ENCODE measurements around the gene SERAC1.

SERAC1 gene

DNA sequence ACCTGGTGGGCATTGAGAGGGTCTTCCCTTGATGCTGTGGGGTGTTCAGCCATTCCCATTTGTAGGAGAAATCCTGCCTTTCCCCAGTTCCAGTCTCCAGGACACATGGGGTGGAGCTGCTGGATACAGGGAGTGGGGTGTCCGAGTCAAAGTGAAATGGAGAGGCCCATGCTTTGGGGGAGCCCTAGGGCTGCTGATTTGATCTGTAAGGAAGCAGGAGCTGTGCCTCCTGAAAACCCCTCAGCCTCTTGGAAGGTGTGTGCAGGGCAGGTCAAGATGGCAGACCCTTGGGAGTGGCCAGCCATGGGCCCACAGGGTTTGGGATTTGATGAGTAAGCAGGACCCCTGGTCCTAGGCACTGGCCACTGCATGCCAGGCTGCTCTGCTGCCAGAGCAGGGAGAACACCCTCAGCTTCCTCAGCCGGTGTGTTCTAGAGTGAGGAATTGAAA, 82.0 kb downstream of the SERAC1 start:
- DNase-seq (ENCODE audit: low read depth, low spot score): no peak
- H3K4me3 ChIP-seq (ENCODE audit: low read length): peak overlapping the region; percentile 55

DNA sequence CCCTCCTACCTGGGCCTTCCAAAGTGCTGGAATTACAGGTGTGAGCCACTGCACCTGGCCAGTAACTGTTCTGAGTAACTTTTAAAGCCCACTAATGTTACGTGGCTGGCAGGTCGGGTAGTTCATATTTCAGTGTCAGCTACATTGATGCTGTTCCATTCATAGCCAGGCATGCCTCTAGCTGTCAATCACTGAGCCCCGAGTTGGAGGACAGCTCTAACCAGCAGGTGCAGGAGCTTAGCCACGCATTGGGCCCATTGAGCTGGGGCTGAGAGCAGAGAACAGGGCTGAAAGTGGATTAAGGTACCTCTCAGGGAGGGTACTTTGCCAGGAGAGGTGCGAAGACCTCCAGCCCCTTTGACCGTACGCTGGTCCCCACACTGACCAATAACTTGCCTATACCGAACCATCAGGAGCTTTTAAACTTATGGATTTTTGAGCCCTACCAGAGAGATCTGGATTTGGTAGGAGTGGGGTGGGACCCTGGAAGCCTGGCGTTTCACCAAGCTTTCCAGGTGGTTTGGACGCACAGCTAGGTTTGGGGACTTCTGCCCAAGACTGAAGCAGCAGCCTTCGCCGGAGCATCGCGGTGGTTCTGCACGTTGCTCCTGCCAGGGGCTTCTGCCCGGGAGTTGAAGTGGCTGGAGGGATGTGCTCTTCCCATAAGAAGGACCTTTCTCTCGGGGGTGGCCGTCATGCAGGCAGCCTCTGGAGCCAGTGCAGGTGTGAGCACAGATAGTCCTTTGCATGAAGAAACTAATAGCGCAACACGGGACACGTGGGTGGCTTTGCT, 82.6 kb downstream of the SERAC1 start:
- no peak overlapping the region for H3K4me3 ChIP-seq (ENCODE audit: low read length)
- DNase-seq (ENCODE audit: low read depth, low spot score): peak; percentile 20

DNA sequence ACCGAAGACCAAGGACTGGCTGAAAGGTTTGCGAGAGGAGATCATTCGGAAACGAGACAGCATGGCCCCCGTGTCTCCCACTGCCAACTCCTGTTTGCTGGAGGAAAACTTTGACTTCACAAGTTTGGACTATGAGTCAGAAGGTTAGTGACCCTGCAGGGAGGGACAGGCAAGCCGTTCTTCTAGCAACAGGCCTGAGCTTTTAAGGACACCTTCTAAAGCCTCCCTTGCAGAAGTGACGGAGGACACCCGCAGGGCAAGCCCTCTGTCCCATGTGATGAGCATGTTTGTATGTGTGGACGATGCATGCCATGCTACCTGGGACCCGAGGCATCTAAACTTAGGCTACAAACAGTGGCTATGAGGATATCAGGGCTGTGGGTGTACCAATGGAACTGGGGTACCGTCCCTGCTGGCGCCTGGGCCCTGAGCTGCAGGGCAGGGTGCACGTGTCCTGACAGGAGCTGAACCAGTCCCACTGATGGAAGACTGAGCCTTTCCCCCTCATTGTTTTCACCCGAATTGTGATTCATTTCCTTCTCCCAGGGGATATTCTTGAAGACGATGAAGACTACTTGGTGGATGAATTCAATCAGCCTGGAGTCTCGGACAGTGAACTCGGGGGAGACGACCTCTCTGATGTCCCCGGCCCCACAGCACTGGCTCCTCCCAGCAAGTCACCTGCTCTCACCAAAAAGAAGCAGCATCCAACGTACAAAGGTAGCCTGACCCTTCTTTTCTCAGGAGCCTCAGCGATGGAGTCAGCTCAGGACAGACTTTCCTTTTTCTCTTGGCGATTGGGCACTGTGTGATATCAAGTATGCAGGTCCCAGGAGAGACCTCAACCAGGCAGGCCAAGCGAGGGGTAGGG, 84.4 kb downstream of the SERAC1 start:
- H3K4me3 ChIP-seq (ENCODE audit: low read length): no peak overlapping the region
- no peak for DNase-seq (ENCODE audit: low read depth, low spot score)

DNA sequence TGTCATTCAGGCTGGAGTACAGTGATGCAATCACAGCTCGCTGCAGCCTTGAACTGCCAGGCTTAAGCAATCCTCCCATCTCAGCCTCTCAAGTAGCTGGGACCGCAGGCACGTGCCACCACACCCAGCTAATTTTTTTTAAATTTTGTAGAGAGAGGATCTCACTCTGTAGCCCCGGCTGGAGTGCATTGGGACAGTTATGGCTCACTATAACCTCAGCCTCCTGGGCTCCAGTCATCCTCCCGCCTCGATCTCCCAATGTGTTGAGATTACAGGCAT, 86.5 kb downstream of the SERAC1 start:
- no peak overlapping the region for H3K4me3 ChIP-seq (ENCODE audit: low read length)
- DNase-seq (ENCODE audit: low read depth, low spot score): no peak

DNA sequence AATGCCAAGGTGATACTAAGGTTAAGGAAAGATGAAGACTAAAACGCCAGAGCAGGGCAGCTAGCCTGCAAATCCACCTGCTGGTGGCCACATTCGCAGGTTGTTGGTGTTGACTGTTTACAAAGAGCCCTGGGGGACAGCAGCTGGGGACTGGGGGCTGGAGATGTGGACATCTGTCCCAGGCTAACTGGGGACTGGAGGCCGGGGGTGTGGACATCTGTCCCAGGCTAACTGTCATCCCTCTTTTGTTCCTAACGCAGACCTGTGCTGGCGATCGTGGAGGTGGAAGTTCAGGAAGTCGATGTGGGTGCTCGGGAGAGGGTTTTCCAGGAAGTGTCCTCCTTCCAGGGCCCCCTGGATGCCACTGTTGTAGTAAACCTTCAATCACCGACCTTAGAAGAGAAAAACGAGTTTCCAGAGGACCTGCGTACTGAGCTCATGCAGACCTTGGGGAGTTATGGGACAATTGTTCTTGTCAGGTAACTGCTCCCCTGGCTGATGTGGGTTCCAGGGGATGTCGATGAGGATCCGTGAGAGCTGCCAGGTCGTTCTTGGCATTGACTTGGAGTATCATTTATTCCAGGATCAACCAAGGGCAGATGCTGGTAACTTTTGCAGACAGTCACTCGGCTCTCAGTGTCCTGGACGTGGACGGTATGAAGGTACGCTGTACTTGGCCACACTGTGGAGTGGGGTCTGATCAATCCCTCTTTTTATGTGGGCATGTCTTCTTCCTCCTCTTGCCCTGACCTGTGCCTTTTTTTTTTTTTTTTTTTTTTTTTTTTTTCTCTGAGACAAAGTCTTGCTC, 87.0 kb downstream of the SERAC1 start:
- no peak overlapping the region for H3K4me3 ChIP-seq (ENCODE audit: low read length)
- DNase-seq (ENCODE audit: low read depth, low spot score): no peak

DNA sequence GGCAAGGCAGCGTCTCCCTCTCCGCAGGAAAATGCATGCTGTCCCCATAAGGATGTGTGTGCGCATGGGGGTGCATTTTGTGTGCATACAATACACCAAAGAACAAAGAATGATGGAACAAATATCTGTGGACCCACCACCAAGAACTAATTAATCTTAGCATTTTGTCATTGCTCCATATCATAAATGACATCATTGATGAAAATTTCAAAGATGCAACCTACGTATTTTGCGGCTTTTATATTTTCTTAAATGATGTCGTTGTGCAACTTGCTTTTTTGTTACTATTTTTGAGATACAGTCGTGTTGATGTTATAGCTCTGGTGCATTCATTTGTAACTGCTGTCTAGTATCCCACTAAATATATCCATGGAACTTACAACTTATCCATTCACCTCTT, 89.7 kb downstream of the SERAC1 start:
- H3K4me3 ChIP-seq (ENCODE audit: low read length): no peak overlapping the region
- no peak for DNase-seq (ENCODE audit: low read depth, low spot score)

DNA sequence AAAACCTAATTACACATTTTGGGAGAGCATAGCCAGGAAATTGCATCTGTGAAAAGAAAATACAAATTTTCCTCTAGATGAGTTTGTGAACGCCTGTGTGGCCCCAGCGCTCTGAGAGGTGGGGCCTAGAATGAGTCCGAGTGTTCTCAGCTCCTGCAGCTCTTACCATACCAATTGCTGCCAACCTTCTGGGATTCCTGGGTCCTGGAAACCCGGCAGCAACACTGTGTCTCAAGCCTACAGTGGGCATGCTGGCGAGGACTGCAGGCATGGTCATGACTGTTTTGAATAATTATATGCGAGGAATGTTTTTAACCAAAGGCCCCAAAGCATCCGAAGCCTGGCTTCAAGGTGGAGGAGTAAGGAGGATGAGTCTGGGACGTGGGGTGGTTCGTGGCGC, 90.4 kb downstream of the SERAC1 start:
- no peak for DNase-seq (ENCODE audit: low read depth, low spot score)
- no peak overlapping the region for H3K4me3 ChIP-seq (ENCODE audit: low read length)

DNA sequence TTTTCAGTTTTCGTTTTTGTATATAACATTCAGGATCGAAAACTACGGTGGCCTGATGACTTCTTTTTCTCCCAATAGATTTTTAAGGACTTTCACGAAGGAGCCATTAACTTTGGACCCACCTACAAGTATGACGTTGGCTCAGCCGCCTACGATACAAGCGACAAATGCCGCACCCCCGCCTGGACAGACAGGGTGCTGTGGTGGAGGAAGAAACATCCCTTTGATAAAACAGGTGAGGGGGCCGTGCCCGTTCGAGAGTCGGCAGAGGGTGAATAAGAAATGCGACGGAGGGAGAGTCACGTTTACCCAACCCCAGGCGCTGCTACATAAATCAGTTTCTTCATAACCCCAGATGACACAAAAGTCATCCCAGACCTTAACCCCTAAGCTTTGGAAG, 91.5 kb downstream of the SERAC1 start:
- H3K4me3 ChIP-seq (ENCODE audit: low read length): no peak overlapping the region
- no peak for DNase-seq (ENCODE audit: low read depth, low spot score)

DNA sequence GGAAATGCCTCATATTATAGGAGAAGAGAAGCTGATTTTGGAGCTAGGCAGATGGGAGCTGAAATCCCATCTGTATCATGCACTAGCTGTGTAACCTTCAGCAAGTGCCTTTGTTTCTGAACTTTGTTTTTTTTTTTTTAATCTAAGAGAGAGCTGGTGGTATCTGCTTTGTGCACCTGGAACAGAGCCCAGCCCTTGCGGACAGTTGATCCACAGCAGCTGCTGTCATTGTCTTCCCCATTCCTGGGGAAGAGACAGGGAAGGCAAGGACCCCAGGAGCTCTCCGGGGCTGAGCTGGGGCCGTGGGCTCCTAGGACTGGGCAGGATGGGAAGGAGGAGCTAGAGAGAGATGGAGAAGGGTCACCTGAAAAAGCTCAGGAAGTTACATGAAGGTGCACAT, 94.3 kb downstream of the SERAC1 start:
- no peak for DNase-seq (ENCODE audit: low read depth, low spot score)
- no peak overlapping the region for H3K4me3 ChIP-seq (ENCODE audit: low read length)

DNA sequence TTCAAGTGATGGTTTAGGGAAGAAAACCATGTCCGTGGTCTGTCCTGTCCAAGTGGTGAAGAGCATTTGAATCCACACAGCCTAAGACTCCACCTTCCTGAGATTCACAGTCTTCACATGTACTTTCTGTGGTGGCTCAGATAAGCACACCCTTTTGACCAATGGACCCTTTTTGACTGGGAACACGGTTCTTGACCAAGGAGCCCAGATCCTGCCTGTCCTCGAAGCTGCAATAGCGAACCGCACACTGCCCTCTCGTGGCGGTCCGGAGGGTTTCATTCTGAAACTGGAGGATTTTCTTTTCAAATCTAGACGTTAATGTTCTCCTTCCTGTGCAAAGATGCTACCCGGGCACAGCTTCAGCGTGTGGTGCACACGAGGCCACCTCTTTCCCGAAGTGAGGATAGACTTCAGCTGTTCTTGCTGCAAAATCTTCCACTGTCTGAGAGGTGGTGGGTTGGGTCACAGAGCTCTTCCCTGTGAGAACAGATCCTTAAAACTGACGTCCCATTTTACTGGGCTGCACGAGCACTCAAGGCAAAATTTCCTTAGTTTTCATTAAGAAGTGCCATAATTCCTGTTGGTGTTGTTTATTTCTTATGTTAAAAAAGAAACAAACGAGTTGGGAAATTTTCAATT, 95.9 kb downstream of the SERAC1 start:
- no peak overlapping the region for H3K4me3 ChIP-seq (ENCODE audit: low read length)
- DNase-seq (ENCODE audit: low read depth, low spot score): peak; percentile 62

DNA sequence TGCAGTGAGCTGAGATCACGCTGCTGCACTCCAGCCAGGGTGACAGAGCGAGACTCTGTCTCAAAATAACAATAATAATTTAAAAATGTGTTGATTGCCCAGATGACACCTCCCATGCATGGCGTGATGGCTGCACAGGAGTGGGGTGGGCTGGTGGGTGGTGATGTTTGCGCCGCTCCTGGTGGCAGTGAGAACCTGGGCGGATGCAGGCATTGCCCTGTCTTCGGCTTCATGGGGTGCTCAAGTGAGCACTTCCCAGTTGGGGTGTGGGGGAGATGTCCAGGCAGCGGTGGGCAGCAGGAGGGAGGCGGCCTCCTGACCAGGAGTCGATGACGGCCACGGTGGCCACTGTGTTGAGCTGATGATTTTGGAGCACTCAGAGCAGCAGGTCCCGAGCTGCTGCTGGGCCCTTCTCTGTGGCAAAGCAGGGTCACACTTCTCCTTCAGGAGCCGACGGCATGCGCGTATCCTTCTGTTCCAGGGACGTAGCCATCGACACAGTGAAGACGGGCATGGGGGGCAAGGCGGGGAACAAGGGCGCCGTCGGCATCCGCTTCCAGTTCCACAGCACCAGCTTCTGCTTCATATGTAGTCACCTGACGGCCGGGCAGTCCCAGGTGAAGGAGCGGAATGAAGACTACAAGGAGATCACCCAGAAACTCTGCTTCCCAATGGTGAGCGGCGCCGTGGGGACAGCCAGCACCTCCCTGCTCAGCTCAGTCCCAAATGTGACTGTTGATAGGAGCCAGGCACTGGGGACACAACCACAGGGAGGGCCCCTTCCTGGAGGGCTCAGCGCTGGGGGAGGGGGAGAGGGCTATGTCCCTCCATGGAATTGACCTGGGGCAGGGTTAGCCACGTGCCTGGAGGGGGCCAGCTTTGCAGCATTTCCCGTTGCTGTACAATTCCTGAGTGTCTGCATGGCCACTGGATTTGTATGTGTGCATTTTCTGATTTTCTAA, 96.7 kb downstream of the SERAC1 start:
- H3K4me3 ChIP-seq (ENCODE audit: low read length): no peak overlapping the region
- no peak for DNase-seq (ENCODE audit: low read depth, low spot score)

DNA sequence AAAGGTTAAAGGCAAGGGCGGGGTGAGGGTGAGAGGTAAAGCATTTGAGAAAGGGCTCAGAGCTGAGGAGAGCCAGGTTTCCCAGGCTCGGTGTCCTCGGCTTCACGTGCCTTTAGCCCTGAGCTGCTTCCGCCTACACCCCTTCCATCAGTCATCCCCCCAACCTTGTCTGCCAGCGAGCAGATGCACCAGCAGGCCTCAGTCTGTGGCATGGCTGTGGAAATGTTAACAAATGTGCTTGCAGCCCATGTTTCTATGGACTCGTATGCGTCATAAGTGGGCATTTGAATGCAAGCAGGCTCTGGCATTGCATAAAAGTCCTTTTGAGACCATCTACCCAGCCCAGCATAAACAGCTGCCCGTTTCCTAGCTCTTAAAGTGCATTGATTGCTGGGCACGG, 97.5 kb downstream of the SERAC1 start:
- no peak for DNase-seq (ENCODE audit: low read depth, low spot score)
- no peak overlapping the region for H3K4me3 ChIP-seq (ENCODE audit: low read length)

DNA sequence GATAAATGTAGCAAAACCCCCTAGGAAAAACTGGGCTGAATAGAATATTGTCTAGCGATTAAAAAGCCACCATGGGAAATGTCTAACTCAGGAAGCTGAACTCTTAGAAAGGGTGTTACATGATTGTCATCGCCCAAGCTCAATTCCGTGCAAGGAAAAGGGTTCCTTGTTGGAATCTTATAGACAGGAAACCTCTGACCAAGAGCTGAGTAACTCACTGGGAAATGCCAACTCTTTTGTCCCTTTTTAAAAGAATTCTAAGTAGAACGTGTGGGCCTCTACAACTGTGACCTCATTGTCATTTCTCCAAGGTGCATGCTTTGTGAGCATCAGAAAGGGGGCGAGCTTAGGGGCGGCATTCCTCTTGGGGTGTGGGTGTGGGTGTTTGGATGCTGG, 98.3 kb downstream of the SERAC1 start:
- no peak for DNase-seq (ENCODE audit: low read depth, low spot score)
- H3K4me3 ChIP-seq (ENCODE audit: low read length): no peak overlapping the region

DNA sequence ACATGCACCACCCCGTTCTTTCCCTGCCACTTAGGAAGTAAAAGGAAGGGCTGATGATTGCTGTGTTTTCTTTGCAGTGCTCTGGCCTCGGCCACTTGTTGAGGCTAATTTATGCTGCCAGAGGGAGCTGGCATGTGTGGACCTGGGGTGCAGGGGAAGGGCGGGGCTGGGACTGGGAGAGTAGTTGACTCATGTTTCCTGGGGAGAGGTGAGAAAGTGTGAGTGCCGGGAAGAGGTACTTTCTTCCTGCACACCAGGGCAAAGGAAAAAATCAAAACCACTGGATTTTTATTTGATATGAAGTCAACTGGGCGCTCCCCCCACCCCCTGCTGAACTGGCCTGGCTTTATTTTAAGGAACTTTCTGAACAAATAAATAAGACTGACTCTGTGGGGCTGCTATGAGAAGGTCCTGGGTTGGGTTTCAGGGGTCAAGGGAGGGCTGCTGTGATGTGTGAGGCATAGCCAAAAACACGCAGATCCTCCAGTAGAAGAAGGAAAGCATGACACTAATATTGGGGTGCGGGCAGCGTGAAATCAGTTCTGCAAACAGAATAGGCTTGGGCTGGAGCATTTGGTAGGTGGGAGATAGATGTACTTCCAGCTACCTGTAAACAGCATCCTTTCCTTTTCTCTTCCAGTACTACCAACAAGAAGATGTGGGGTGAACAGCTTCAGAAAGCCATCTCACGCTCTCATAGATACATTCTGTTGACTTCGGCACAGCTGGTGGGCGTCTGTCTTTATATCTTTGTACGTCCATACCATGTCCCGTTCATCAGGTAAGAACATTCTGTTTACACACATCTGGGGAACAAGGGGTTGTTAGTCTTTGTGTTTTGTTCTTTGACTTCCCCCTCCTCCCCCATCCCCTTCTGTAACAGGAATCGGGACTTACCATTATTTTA, 98.9 kb downstream of the SERAC1 start:
- no peak overlapping the region for H3K4me3 ChIP-seq (ENCODE audit: low read length)
- no peak for DNase-seq (ENCODE audit: low read depth, low spot score)

DNA sequence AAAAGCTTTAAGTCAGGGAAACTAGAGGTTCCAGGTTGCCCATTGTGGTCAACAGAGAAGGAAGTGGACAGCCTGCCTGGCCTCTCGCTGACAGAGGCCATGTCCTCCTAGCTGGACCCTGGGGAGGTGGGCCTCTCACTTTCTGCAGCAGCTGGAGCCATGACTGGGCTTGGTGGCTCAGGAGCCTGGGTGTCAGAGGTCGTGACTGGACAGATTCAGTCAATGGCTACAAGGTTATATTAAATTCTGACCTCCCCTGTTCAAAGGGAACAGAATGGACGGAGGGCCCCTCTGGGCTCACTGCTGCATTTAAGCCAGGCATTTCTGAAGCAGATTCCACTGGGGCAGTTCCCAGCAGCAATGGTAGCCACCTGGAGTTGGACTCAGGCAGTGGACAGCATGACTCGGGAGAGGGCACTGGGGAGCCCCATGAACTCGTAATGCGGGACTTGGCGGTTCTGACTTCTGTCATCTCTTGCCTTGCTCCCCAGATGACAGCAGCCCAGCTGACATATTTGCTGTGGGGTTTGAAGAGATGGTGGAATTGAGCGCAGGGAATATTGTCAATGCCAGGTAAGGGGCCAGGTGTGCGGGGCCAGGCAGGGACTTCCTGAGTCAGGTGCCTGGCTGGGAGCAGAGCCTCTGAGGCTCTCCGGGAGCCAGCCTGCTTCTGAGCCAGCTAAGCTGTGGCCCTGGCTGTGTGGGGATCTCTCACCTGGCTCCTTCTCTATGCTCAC, 99.7 kb downstream of the SERAC1 start:
- DNase-seq (ENCODE audit: low read depth, low spot score): no peak
- no peak overlapping the region for H3K4me3 ChIP-seq (ENCODE audit: low read length)

DNA sequence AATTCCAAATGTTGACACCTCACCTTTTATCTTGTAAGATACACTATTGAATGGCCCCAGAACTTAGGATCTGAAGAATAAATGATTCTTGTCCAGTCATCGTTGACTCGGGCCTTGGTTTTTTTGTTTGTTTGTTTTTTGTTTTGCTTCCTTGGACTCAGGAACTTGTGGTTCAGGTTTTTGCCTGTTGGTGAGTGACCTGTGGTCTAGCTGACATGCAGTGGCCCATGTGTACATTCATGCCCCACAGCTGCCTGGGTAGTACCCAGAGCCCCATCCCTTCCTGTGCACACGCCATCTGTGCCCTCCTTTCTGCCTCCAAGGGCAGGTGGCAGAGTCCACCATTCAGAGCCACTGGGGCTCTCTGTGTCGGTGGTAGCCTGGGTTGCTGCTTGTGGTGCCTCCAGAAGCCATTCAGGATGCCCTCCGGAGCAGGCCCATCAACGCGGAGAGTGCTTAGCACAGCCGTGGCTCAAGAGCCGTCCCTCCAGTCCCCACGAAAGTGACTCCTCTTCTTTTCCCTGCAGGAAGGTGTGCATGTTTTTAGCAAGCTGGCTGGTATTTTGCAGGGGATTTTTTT, 100.5 kb downstream of the SERAC1 start:
- H3K4me3 ChIP-seq (ENCODE audit: low read length): no peak overlapping the region
- no peak for DNase-seq (ENCODE audit: low read depth, low spot score)

Data from Jurkat, Clone E6-1 (cell line).